Measurements from ENCODE around the gene AKAP12. TPM values are rescaled to one million over a fixed set of nuclear protein-coding genes. Genes with fewer than 3 reads are reported as not detected.

AKAP12 gene
- total and polyA plus RNA-seq, 2 experiments from 2014 or later: 90.1 to 137 TPM

GRCh38 chr6:151313066-151313491, 73.3 kb downstream of the AKAP12 start:
- Histone ChIP-seq H2AFZ (no peak overlapping the region), H3K4me2 (no peak overlapping the region), H3K4me1 (ENCODE audit: insufficient read depth) (no peaks in the 10 kb centered on the region), H3K36me3 (ENCODE audit: insufficient read depth) (no peaks in the 10 kb centered on the region), H3F3A (replicated peaks; ENCODE audit: low read depth) (no peaks in the 10 kb centered on the region), H3K27ac (ENCODE audit: low read depth) (peak overlapping the region; percentile 32), H4K20me1 (replicated peaks; ENCODE audit: insufficient read depth) (0 out of 2 replicates have a peak, but pooled peaks cover 5% of the 10 kb centered on the region), H3K9me2 (ENCODE audit: insufficient read depth) (no peaks in the 10 kb centered on the region), H3K79me2 (replicated peaks; ENCODE audit: insufficient read depth) (peaks cover 7% of the 10 kb centered on the region), H3K4me3 (no peak overlapping the region), H3K27me3 (ENCODE audit: insufficient read depth) (no peaks in the 10 kb centered on the region)
- peaks cover 6% of the 10 kb centered on the region for H3K27me3 Mint-ChIP-seq (ENCODE audit: insufficient read depth, low read depth, poor library complexity)
- ATAC-seq (peak; percentile 94), DNase-seq (ENCODE audit: low spot score) (peak; percentile 85)
- peaks cover 21% of the 10 kb centered on the region for H3K4me1 Mint-ChIP-seq
- TF ChIP-seq EZH2 (IDR thresholded peaks at IDR 0.05; ENCODE audit: low read depth, unreplicated experiment) (no peak), CREB1 (CRISPR knock-in tag; IDR thresholded peaks at IDR 0.05; ENCODE audit: low read depth) (no peak), ZNF331 (CRISPR knock-in tag; IDR thresholded peaks at IDR 0.05; ENCODE audit: low read depth) (no peak), ZNF462 (CRISPR knock-in tag; IDR thresholded peaks at IDR 0.05) (no peak), NANOG (IDR thresholded peaks at IDR 0.05; ENCODE audit: borderline replicate concordance) (no peak), REST (IDR thresholded peaks at IDR 0.05; ENCODE audit: unreplicated experiment) (no peak), EZH2phosphoT487 (IDR thresholded peaks at IDR 0.05; ENCODE audit: unreplicated experiment) (no peak), ZNF114 (CRISPR knock-in tag; IDR thresholded peaks at IDR 0.05) (no peak), STAT1 (IDR thresholded peaks at IDR 0.05; ENCODE audit: unreplicated experiment) (no peak), CTCF (conservative IDR thresholded peaks at IDR 0.05; ENCODE audit: low read depth in 2 of 2) (no peak), ETS1 (IDR thresholded peaks at IDR 0.05) (no peak), JUNB (IDR thresholded peaks at IDR 0.05; ENCODE audit: unreplicated experiment) (no peak), POLR2AphosphoS5 (IDR thresholded peaks at IDR 0.05; ENCODE audit: low read depth) (no peak)
- peak overlapping the region; percentile 98 for H3K27ac Mint-ChIP-seq
- H3K36me3 Mint-ChIP-seq (ENCODE audit: low read depth): peaks cover 23% of the 10 kb centered on the region
- no peak overlapping the region; the same call in 2 of the 3 replicates for H3K4me3 Mint-ChIP-seq
- peaks cover 3% of the 10 kb centered on the region; the same call in 1 of the 3 replicates for H3K9me3 Mint-ChIP-seq

Data from GM23338 (cell line).